ENCODE measurements around the gene SPIN1. TPM values are rescaled to one million over a fixed set of nuclear protein-coding genes. Genes with fewer than 3 reads are reported as not detected.

SPIN1 gene
- total and polyA plus RNA-seq, 2 donors (not counting 1 experiment from before 2014, with no cell fraction given): 9.9 to 24.9 TPM

- Histone ChIP-seq H3K4me2 (replicated peaks; ENCODE audit: low read depth, low read length, poor library complexity, severe bottlenecking) (no peak overlapping the region), H3K36me3 (replicated peaks in 1 of 2; ENCODE audit: control extremely low read depth in 1 of 2, control insufficient read depth in 1 of 2, extremely low read depth in 1 of 2, insufficient read depth in 2 of 2, low read length in 1 of 2) (no peaks in the 10 kb centered on the region), H3K27me3 (replicated peaks in 1 of 4; ENCODE audit: control extremely low read depth in 1 of 4, control insufficient read depth in 3 of 4, insufficient read depth in 4 of 4, low read length in 3 of 4) (no peaks in the 10 kb centered on the region), H3K27ac (ENCODE audit: low read length in 2 of 2) (no peak overlapping the region), H4K20me1 (ENCODE audit: control insufficient read depth, insufficient read depth, low read length, poor library complexity, severe bottlenecking) (no peaks in the 10 kb centered on the region), H3K9ac (ENCODE audit: low read length) (no peak overlapping the region), H3K9me3 (ENCODE audit: control extremely low read depth in 1 of 3, control insufficient read depth in 2 of 3, insufficient read depth in 1 of 3, low read length in 2 of 3) (peaks cover 0 to 19% (median 8%) of the 10 kb centered on the region in 3 donors), H2AFZ (ENCODE audit: insufficient read depth, low read depth, low read length, poor library complexity, severe bottlenecking) (no peak overlapping the region), H3K4me1 (ENCODE audit: control insufficient read depth in 2 of 2, insufficient read depth in 2 of 2, low read length in 2 of 2) (no peaks in the 10 kb centered on the region), H3K79me2 (ENCODE audit: control insufficient read depth, insufficient read depth, low read length) (no peaks in the 10 kb centered on the region), H3K4me3 (ENCODE audit: control extremely low read depth in 1 of 5, extremely low read depth in 1 of 5, insufficient read depth in 1 of 5, low read depth in 2 of 5, low read length in 4 of 5) (no peak overlapping the region)
- Mint-ChIP-seq H3K4me1 (no peaks in the 10 kb centered on the region), H3K9me3 (ENCODE audit: insufficient read depth) (peaks cover 5% of the 10 kb centered on the region), H3K27ac (no peak overlapping the region), H3K4me3 (no peak overlapping the region), H3K27me3 (peaks cover 23% of the 10 kb centered on the region)
- TF ChIP-seq CTCF (IDR thresholded peaks at IDR 0.05) (no peak), EZH2 (IDR thresholded peaks at IDR 0.05; ENCODE audit: borderline replicate concordance, insufficient read depth, low read depth, low read length, poor library complexity, severe bottlenecking) (no peak)
- intact Hi-C loops (cut with micrococcal nuclease): no loop called here
- ChIA-PET POLR2A (no interaction called here), CTCF (no interaction called here)
- WGBS (ENCODE audit: insufficient coverage): 100% methylated on average over 1 of the region's 2 CpGs
- ATAC-seq (ENCODE audit: low read depth): no peak
- no peak for DNase-seq
Observed at GRCh38 chr9:88372103-88372654, 16.1 kb upstream of the SPIN1 start.

GRCh38 chr9:88373045-88373444, 15.2 kb upstream of the SPIN1 start:
- TF ChIP-seq EZH2 (IDR thresholded peaks at IDR 0.05; ENCODE audit: borderline replicate concordance, insufficient read depth, low read depth, low read length, poor library complexity, severe bottlenecking): no peak
- Histone ChIP-seq H3K79me2 (ENCODE audit: control insufficient read depth, insufficient read depth, low read length) (no peaks in the 10 kb centered on the region), H4K20me1 (ENCODE audit: control insufficient read depth, insufficient read depth, low read length, poor library complexity, severe bottlenecking) (no peaks in the 10 kb centered on the region), H2AFZ (ENCODE audit: insufficient read depth, low read depth, low read length, poor library complexity, severe bottlenecking) (no peak overlapping the region), H3K9ac (ENCODE audit: low read length) (no peak overlapping the region), H3K9me3 (ENCODE audit: control extremely low read depth in 1 of 3, control insufficient read depth in 2 of 3, insufficient read depth in 1 of 3, low read length in 2 of 3) (peaks cover 0 to 14% (median under 1%) of the 10 kb centered on the region in 3 donors), H3K4me1 (ENCODE audit: control insufficient read depth in 2 of 2, insufficient read depth in 2 of 2, low read length in 2 of 2) (no peaks in the 10 kb centered on the region), H3K36me3 (replicated peaks in 1 of 2; ENCODE audit: control extremely low read depth in 1 of 2, control insufficient read depth in 1 of 2, extremely low read depth in 1 of 2, insufficient read depth in 2 of 2, low read length in 1 of 2) (no peaks in the 10 kb centered on the region), H3K4me3 (ENCODE audit: control extremely low read depth in 1 of 5, extremely low read depth in 1 of 5, insufficient read depth in 1 of 5, low read depth in 2 of 5, low read length in 4 of 5) (no peak overlapping the region), H3K27me3 (replicated peaks in 1 of 4; ENCODE audit: control extremely low read depth in 1 of 4, control insufficient read depth in 3 of 4, insufficient read depth in 4 of 4, low read length in 3 of 4) (no peaks in the 10 kb centered on the region), H3K27ac (ENCODE audit: low read length in 2 of 2) (no peak overlapping the region), H3K4me2 (replicated peaks; ENCODE audit: low read depth, low read length, poor library complexity, severe bottlenecking) (no peak overlapping the region)
- Mint-ChIP-seq H3K9me3 (ENCODE audit: insufficient read depth) (no peaks in the 10 kb centered on the region), H3K4me3 (no peak overlapping the region), H3K27me3 (peaks cover 24% of the 10 kb centered on the region), H3K4me1 (no peaks in the 10 kb centered on the region), H3K27ac (no peak overlapping the region)
- ATAC-seq (ENCODE audit: low read depth) (no peak), DNase-seq (no peak)
- intact Hi-C loops (cut with micrococcal nuclease): no loop called here
- ChIA-PET CTCF (no interaction called here), POLR2A (no interaction called here)
- WGBS (ENCODE audit: insufficient coverage): 87% methylated on average over 3 of the region's 5 CpGs

All from B cell (primary cell).